ENCODE results near the gene CAMLG.

CAMLG gene

GRCh38 chr5:134784241-134784920 lies 46.0 kb downstream of the CAMLG start:
- DNase-seq, result no peak

GRCh38 chr5:134784946-134785620 lies 46.7 kb downstream of the CAMLG start:
- DNase-seq, result no peak

- no peak for DNase-seq
These were observed 49.3 kb downstream of the CAMLG start for GRCh38 chr5:134787692-134788091.

GRCh38 chr5:134791580-134791979 lies 53.2 kb downstream of the CAMLG start:
- no peak for DNase-seq

- no peak for DNase-seq
These were observed 53.9 kb downstream of the CAMLG start for GRCh38 chr5:134792286-134792685.

GRCh38 chr5:134793111-134793510 lies 54.8 kb downstream of the CAMLG start:
- no peak for DNase-seq

GRCh38 chr5:134794082-134794481 lies 55.7 kb downstream of the CAMLG start:
- DNase-seq, result no peak

- no peak for DNase-seq
These were observed 56.5 kb downstream of the CAMLG start for GRCh38 chr5:134794819-134795218.

GRCh38 chr5:134798468-134798867 lies 60.1 kb downstream of the CAMLG start:
- DNase-seq, result no peak

Measured in NCI-H510A (cell line).